Right renal cortex interstitium (tissue), 3 donors: ENCODE data around the gene CACNG7. TPM values are rescaled to one million over a fixed set of nuclear protein-coding genes. Genes with fewer than 3 reads are reported as not detected.

Source experiments
- DNase-seq, 3 donors: peaks; one replicate each; pipeline ENCODE4 v3.0.0-alpha.2; 2013; ENCODE audit warnings: low read depth in 3 of 3, low spot score in 2 of 3
- polyA plus RNA-seq, 3 donors: library from polyadenylated mRNA; unstranded; fragments of 120-200 nt; gene quantifications; one replicate each; pipeline ENCODE4 v1.2.1, GENCODE V29; 2013; ENCODE audit not compliant: insufficient read length in 3 of 3

Gene CACNG7
- polyA plus RNA-seq, 3 donors: 0.50 to 0.89 (median 0.68) TPM

- DNase-seq: no peak
Observed at GRCh38 chr19:53878776-53879139, 30.3 kb upstream of the CACNG7 start.

GRCh38 chr19:53879140-53880081, 29.7 kb upstream of the CACNG7 start:
- peak; percentile 84 to 95 (median 90) for DNase-seq

GRCh38 chr19:53880711-53881481, 28.2 kb upstream of the CACNG7 start:
- DNase-seq: no peak

- no peak for DNase-seq
Observed at GRCh38 chr19:53881482-53882390, 27.3 kb upstream of the CACNG7 start, which contains the start of gene PRKCG. Gene PRKCG (plus strand): TSS chr19:53882197. CDS start chr19:53882495, 298 bp downstream.

- DNase-seq: no peak
Observed at GRCh38 chr19:53882391-53883050, 26.6 kb upstream of the CACNG7 start.

GRCh38 chr19:53883231-53883661, 25.8 kb upstream of the CACNG7 start:
- DNase-seq: no peak

GRCh38 chr19:53883741-53884140, 25.3 kb upstream of the CACNG7 start:
- DNase-seq: no peak

GRCh38 chr19:53884256-53884655, 24.8 kb upstream of the CACNG7 start:
- DNase-seq: no peak

- DNase-seq: no peak
Observed at GRCh38 chr19:53885036-53885435, 24.0 kb upstream of the CACNG7 start.

- no peak for DNase-seq
Observed at GRCh38 chr19:53892301-53892980, 16.6 kb upstream of the CACNG7 start.

GRCh38 chr19:53892981-53893325, 16.1 kb upstream of the CACNG7 start:
- no peak for DNase-seq

GRCh38 chr19:53894707-53895106, 14.4 kb upstream of the CACNG7 start:
- DNase-seq: no peak

GRCh38 chr19:53896682-53897081, 12.4 kb upstream of the CACNG7 start:
- DNase-seq: no peak

GRCh38 chr19:53897459-53897858, 11.6 kb upstream of the CACNG7 start:
- DNase-seq: no peak

- no peak for DNase-seq
Observed at GRCh38 chr19:53898166-53898565, 10.9 kb upstream of the CACNG7 start.

- DNase-seq: no peak
Observed at GRCh38 chr19:53898636-53899341, 10.3 kb upstream of the CACNG7 start.

- DNase-seq: no peak
Observed at GRCh38 chr19:53900191-53900860, 8.8 kb upstream of the CACNG7 start.

- peak in 2 of 3 donors; percentile 69 for DNase-seq
Observed at GRCh38 chr19:53903055-53903680, 5.9 kb upstream of the CACNG7 start.
